ENCODE results near the gene JPH3.
A peak's percentile ranks its signal among the peaks of the same experiment; 100 is the strongest.

GRCh38 chr16:87635541-87636049 is 33.3 kb downstream of the JPH3 start:
- no peak for TF ChIP-seq EZH2 (IDR thresholded peaks at IDR 0.05; ENCODE audit: low read length)
- TF ChIP-seq, protein P1, sequence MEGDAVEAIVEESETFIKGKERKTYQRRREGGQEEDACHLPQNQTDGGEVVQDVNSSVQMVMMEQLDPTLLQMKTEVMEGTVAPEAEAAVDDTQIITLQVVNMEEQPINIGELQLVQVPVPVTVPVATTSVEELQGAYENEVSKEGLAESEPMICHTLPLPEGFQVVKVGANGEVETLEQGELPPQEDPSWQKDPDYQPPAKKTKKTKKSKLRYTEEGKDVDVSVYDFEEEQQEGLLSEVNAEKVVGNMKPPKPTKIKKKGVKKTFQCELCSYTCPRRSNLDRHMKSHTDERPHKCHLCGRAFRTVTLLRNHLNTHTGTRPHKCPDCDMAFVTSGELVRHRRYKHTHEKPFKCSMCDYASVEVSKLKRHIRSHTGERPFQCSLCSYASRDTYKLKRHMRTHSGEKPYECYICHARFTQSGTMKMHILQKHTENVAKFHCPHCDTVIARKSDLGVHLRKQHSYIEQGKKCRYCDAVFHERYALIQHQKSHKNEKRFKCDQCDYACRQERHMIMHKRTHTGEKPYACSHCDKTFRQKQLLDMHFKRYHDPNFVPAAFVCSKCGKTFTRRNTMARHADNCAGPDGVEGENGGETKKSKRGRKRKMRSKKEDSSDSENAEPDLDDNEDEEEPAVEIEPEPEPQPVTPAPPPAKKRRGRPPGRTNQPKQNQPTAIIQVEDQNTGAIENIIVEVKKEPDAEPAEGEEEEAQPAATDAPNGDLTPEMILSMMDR (optimal IDR thresholded peaks at IDR 0.05 in 1 of 3, IDR thresholded peaks at IDR 0.05 in 1 of 3, conservative IDR thresholded peaks at IDR 0.05 in 1 of 3; ENCODE audit: extremely low read depth in 1 of 3, insufficient read depth in 2 of 3, low read length in 3 of 3): peak; percentile 62 to 91 (median 91)
